Retinal pigment epithelial cell (primary cell): Measurements from ENCODE around the gene DOK7.
"Not testable (repeated sequence)": the region's sequence is repeated elsewhere in the genome, so short reads cannot be mapped to it uniquely, and the experiment has no call there.

Source experiments
- DNase-seq: peaks from one replicate; pipeline ENCODE4 v3.0.0-alpha.2; 2010; ENCODE audit warnings: low read depth
- H3K4me3 ChIP-seq: 2 replicates; pipeline ENCODE4 v1.5.1; 2011; ENCODE audit warnings: mild to moderate bottlenecking, low read length, control low read depth, moderate library complexity
- CTCF ChIP-seq: conservative IDR thresholded peaks from 2 replicates; pipeline ENCODE4 v1.5.1; 2011; ENCODE audit warnings: low read depth, low read length, control low read depth, inconsistent platforms

DOK7 gene

DNA sequence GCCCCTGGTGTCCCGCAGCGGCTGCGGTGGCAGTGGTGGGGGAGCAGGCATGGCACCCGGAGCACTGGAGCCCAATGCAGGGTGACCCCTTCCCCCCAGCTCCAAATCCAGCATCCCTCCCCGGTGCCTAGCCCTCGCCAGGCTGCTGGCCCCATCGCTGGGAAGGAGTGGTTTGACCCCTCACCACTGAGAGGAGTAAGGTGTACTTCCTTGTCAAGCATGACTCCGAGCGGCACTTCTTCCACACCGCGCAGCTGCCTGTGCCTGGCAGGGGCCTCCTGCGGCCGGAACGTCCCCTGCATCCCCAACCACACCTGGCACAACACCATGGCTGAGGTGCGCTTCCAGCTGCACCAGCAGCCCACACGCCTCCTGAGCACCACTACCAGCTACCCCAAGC lies 42.1 kb downstream of the DOK7 start:
- H3K4me3 ChIP-seq, result no peak overlapping the region
- no peak for DNase-seq
- TF ChIP-seq CTCF, result no peak

DNA sequence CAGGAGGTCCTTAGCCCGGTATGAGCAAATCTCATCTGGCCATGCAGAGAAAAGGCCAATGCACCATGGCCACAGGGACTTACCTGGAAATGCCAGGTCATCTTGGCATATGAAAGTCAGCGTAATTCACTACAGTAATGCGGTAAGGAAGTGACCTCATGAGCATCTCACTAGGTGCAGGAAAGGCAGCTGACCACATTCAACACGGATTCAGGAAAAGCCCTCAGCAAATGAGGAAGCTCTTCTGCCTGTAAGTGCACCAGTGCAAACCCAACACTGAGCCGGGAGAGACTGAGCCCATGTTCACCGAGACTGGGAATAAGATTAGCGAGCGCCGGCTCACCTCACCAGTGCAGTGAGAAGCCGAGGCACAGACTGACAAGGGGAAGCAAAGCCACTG lies 45.4 kb downstream of the DOK7 start:
- no peak for DNase-seq
- no peak overlapping the region for H3K4me3 ChIP-seq
- TF ChIP-seq CTCF, result no peak

DNA sequence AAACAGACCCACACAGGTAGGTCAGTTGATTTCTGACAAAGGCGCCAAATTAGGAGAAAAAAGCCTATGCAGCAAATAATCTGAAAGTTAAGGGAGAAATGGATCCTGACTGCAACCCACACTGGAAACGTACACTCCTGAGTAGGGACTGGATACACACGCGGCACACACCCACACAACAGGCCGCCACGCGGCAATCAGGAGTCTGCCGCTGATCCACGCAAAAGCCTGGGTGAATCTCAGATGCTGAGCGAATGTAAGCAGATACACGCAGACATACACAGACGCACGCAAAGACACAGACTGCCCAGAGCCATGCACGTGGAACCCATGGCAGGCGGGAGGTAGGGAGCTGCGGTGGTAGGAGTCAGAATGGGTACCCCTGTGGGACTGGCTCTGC lies 47.4 kb downstream of the DOK7 start:
- no peak overlapping the region for H3K4me3 ChIP-seq
- TF ChIP-seq CTCF, result no peak
- DNase-seq, result no peak

- no peak for TF ChIP-seq CTCF
These were observed 48.1 kb downstream of the DOK7 start for GRCh38 chr4:3511187-3511586.

DNA sequence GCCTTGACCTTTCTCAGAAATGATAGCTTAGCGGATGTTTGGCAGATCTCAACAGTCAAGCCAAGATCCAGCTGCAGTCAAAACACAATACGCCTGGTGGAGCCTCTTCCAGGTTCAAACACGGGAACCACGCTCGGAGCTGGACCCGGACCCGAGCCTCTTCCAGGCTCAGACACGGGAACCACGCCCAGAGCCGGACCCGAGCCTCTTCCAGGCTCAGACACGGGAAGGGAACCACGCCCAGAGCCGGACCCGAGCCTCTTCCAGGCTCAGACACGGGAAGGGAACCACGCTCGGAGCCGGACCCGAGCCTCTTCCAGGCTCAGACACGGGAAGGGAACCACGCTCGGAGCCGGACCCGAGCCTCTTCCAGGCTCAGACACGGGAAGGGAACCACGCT lies 48.5 kb downstream of the DOK7 start:
- not testable (repeated sequence) for H3K4me3 ChIP-seq, DNase-seq

More at GRCh38 chr4:3511187-3511586, 48.1 kb downstream of the DOK7 start:
- no peak for DNase-seq
- no peak overlapping the region for H3K4me3 ChIP-seq

GRCh38 chr4:3512279-3512678 lies 49.2 kb downstream of the DOK7 start:
- DNase-seq, result no peak
- no peak for TF ChIP-seq CTCF
- H3K4me3 ChIP-seq, result no peak overlapping the region

DNA sequence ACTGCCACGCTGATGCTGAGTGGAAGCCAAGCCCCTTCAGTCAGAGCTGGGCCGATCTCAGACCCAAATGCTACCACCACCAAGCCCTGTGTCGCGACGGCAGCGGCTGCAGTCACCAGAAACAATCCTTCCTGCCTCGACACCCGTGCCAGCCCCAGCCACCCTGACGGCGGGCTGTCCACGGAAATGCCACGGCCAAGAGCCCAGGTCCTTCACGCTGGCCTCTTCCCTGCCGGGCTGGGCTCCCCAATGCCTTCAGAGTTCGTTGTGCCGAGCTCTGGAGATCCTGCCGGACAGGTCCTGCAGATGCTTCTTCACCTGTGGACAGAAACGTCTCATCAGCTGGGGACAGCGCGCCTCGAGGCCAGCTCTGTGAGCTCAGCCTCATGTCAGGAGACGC lies 49.6 kb downstream of the DOK7 start:
- H3K4me3 ChIP-seq, result no peak overlapping the region
- no peak for TF ChIP-seq CTCF
- no peak for DNase-seq

DNA sequence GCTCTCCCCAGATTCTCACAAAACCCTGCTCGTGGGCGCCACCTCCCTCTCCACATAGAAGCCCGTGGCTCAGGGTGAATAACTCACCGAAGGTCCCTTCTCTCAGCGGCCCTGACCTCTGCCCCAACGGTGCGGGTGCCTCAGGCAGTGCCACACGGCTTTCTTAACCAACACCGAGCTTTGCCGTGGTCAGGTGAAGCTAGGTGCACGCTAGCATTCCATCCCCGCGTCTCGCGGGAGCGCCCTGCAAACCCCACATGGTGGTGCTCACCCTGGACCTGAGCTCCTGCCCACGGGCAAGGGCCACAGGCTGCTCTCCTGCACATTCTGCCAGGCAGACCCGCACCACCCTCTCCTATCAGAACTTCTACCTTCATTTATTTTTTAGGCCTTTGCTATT lies 50.7 kb downstream of the DOK7 start:
- no peak for DNase-seq
- TF ChIP-seq CTCF, result no peak
- no peak overlapping the region for H3K4me3 ChIP-seq
